Breast epithelium (tissue), 4 donors: ENCODE results near the gene DOP1A. TPM values are rescaled to one million over a fixed set of nuclear protein-coding genes. Genes with fewer than 3 reads are reported as not detected.
A peak's percentile ranks its signal among the peaks of the same experiment; 100 is the strongest.
"Not testable (repeated sequence)": the region's sequence is repeated elsewhere in the genome, so short reads cannot be mapped to it uniquely, and the experiment has no call there.

Source experiments
- DNase-seq, 2 donors: peaks; one replicate each; pipeline ENCODE4 v3.0.0-alpha.2; 2019; ENCODE audit warnings: low spot score in 2 of 2
- H3K27ac ChIP-seq, 2 donors: fragments of 200-600 bp; sonication (generic) in 1 of 2; one replicate each; pipeline ENCODE4 v1.5.1; 2016 to 2019; ENCODE audit warnings: mild to moderate bottlenecking in 1 of 2
- H3K27me3 ChIP-seq, 2 donors: fragments of 200-600 bp; sonication (generic) in 1 of 2; one replicate each; pipeline versions ENCODE4 v1.5.1 to v1.6.0; 2017 to 2019; ENCODE audit warnings: control low read depth in 1 of 2, mild to moderate bottlenecking in 1 of 2
- H3K36me3 ChIP-seq: fragments of 200-600 bp; one replicate; pipeline ENCODE4 v1.5.1; 2019
- H3K4me1 ChIP-seq, 2 donors: fragments of 200-600 bp; sonication (generic); one replicate each; pipeline ENCODE4 v1.5.1; 2016 to 2019; ENCODE audit warnings: control low read depth in 1 of 2
- H3K4me3 ChIP-seq, 3 donors: fragments of 200-600 bp; sonication (generic); 1 replicate in 2 of 3; 2 replicates in 1 of 3; pipeline ENCODE4 v1.5.1; 2016 to 2019; ENCODE audit warnings: mild to moderate bottlenecking in 3 of 3, moderate library complexity in 2 of 3
- H3K9me3 ChIP-seq, 2 donors: fragments of 200-600 bp; sonication (generic) in 1 of 2; one replicate each; pipeline ENCODE4 v1.5.1; 2016 to 2019; ENCODE audit warnings: control low read depth in 1 of 2
- POLR2A ChIP-seq: fragments of 450-650 bp; IDR thresholded peaks from one replicate; pipeline ENCODE4 v1.6.1; 2016; ENCODE audit warnings: antibody characterized with exemption, mild to moderate bottlenecking, moderate library complexity
- POLR2AphosphoS5 ChIP-seq, 3 donors: sonication (generic); formaldehyde crosslinking; IDR thresholded peaks; one replicate each; pipeline ENCODE4 v1.6.1; 2017; ENCODE audit warnings: antibody characterized with exemption in 3 of 3
- intact Hi-C: fragments of 100-400 bp; cut with DNase I; formaldehyde crosslinking; loops from one replicate; pipeline ENCODE4 v1.15.1; 2023; ENCODE audit warnings: low total_unique reads
- total RNA-seq, 3 donors: library from RNA; depleted of rRNA; stranded (reverse); fragments of >200 nt; gene quantifications; one replicate each; pipeline ENCODE4 v1.1.0, GENCODE V29; 2016
- TF ChIP-seq, protein P1 (sequence below), 3 donors: fragments of 450-650 bp; IDR thresholded peaks; one replicate each; pipeline ENCODE4 v1.5.1; 2016 to 2017; ENCODE audit warnings: antibody characterized with exemption in 3 of 3, mild to moderate bottlenecking in 3 of 3, moderate library complexity in 3 of 3

DOP1A gene
- total RNA-seq, 3 donors from 2014 or later, result 27.5 to 93.2 (median 56.4) TPM

DNA sequence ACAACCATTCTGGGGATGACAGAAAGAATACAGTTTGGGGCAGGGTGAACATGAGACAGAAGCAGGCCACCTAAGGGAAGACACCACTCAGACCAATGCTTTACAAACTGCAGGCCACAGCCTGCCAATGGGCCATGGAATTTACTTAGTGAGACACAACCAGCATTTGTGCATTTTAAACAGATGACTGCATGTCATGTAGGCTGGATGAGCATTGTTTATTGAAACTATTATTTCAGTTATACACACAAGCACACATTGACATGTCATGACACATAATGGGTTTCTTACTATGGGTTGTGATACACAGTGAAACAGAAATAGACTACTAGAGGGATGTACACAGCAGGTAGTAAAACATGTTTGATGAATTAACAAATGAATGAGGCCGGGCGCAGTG, 117.6 kb downstream of the DOP1A start:
- no peak overlapping the region for H3K27ac ChIP-seq
- H3K27me3 ChIP-seq, result no peaks in the 10 kb centered on the region
- H3K9me3 ChIP-seq, result no peaks in the 10 kb centered on the region
- no peak for DNase-seq
- H3K4me1 ChIP-seq, result no peaks in the 10 kb centered on the region
- H3K4me3 ChIP-seq, result no peak overlapping the region
- intact Hi-C loops, result no loop called here
- no peaks in the 10 kb centered on the region for H3K36me3 ChIP-seq
- TF ChIP-seq POLR2AphosphoS5 (IDR thresholded peaks at IDR 0.05) (no peak), POLR2A (no peak)
- TF ChIP-seq, protein P1, sequence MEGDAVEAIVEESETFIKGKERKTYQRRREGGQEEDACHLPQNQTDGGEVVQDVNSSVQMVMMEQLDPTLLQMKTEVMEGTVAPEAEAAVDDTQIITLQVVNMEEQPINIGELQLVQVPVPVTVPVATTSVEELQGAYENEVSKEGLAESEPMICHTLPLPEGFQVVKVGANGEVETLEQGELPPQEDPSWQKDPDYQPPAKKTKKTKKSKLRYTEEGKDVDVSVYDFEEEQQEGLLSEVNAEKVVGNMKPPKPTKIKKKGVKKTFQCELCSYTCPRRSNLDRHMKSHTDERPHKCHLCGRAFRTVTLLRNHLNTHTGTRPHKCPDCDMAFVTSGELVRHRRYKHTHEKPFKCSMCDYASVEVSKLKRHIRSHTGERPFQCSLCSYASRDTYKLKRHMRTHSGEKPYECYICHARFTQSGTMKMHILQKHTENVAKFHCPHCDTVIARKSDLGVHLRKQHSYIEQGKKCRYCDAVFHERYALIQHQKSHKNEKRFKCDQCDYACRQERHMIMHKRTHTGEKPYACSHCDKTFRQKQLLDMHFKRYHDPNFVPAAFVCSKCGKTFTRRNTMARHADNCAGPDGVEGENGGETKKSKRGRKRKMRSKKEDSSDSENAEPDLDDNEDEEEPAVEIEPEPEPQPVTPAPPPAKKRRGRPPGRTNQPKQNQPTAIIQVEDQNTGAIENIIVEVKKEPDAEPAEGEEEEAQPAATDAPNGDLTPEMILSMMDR (IDR thresholded peaks at IDR 0.05), result no peak

- Histone ChIP-seq H3K9me3 (no peaks in the 10 kb centered on the region), H3K27me3 (no peaks in the 10 kb centered on the region), H3K27ac (no peak overlapping the region), H3K4me3 (no peak overlapping the region), H3K4me1 (no peaks in the 10 kb centered on the region), H3K36me3 (no peaks in the 10 kb centered on the region)
- TF ChIP-seq POLR2A (no peak), POLR2AphosphoS5 (IDR thresholded peaks at IDR 0.05) (no peak)
- TF ChIP-seq, protein P1 (IDR thresholded peaks at IDR 0.05), result no peak
- no peak for DNase-seq
- intact Hi-C loops, result no loop called here
Measured at GRCh38 chr6:83188501-83188900, 121.0 kb downstream of the DOP1A start.

DNA sequence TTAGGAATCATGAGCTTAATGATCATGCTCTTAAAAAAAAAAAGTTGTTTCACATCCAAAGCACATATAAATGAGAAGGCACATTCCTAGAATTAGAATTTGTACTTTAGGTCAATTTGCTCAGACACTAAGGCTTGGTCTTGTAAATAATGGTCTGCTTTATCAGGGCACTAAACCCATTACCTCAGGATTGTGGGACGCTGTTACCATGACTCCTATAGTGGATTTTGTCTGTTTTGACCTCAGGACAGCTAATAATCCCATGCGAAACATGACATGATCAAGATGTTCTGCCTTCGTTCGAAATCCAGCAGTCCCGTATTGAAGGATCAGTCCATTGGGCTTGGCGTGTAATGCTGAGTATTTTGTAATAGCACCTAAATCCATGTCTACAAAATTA, 123.2 kb downstream of the DOP1A start:
- no peaks in the 10 kb centered on the region for H3K27me3 ChIP-seq
- no peak for TF ChIP-seq POLR2A
- TF ChIP-seq, protein P1 (IDR thresholded peaks at IDR 0.05), result no peak
- TF ChIP-seq POLR2AphosphoS5 (IDR thresholded peaks at IDR 0.05), result no peak
- H3K27ac ChIP-seq, result no peak overlapping the region
- intact Hi-C loops, result no loop called here
- H3K4me1 ChIP-seq, result no peaks in the 10 kb centered on the region
- no peak for DNase-seq
- no peaks in the 10 kb centered on the region for H3K36me3 ChIP-seq
- no peaks in the 10 kb centered on the region for H3K9me3 ChIP-seq
- H3K4me3 ChIP-seq, result no peak overlapping the region

DNA sequence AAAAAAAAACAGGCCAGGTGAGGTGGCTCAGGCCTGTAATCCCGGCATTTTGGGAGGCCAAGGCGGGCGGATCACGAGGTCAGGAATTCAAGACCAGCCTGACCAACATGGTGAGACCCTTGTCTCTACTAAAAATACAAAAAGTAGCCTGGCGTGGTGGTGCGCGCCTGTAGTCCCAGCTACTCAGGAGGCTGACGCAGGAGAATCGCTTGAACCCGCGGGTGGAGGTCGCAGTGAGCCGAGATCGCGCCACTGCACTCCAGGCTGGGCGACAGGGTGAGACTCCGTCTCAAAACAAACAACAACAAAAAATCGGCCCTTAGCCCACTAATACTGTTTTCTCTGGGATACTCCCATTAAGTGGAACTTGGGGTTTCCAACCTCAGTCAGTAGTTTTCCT, 124.5 kb downstream of the DOP1A start:
- H3K9me3 ChIP-seq, H3K36me3 ChIP-seq, DNase-seq, H3K4me1 ChIP-seq, H3K27ac ChIP-seq, H3K27me3 ChIP-seq, intact Hi-C loops: not testable (repeated sequence)
- H3K4me3 ChIP-seq, result peak overlapping the region; percentile 69 to 97 (median 87)

GRCh38 chr6:83192456-83192855, 125.0 kb downstream of the DOP1A start:
- H3K4me3 ChIP-seq, result peak overlapping the region; percentile 69 to 97 (median 87)
- TF ChIP-seq POLR2A (no peak), POLR2AphosphoS5 (IDR thresholded peaks at IDR 0.05) (no peak)
- TF ChIP-seq, protein P1 (IDR thresholded peaks at IDR 0.05), result no peak
- intact Hi-C loops, result no loop called here
- H3K27me3 ChIP-seq, result no peaks in the 10 kb centered on the region
- H3K4me1 ChIP-seq, result no peaks in the 10 kb centered on the region
- peak overlapping the region; percentile 80 to 81 for H3K27ac ChIP-seq
- H3K9me3 ChIP-seq, result no peaks in the 10 kb centered on the region
- DNase-seq, result no peak
- no peaks in the 10 kb centered on the region for H3K36me3 ChIP-seq
